Vagina (tissue), 2 donors: ENCODE measurements around the gene PRRT1. TPM values are rescaled to one million over a fixed set of nuclear protein-coding genes. Genes with fewer than 3 reads are reported as not detected.
"Not testable (repeated sequence)": the region's sequence is repeated elsewhere in the genome, so short reads cannot be mapped to it uniquely, and the experiment has no call there.

Experiments
- DNase-seq, 2 donors: peaks; one replicate each; pipeline ENCODE4 v3.0.0-alpha.2; 2017; ENCODE audit errors: extremely low spot score in 2 of 2
- H3K27ac ChIP-seq: fragments of 200-600 bp; sonication (generic); one replicate; pipeline ENCODE4 v1.5.1; 2019
- H3K27me3 ChIP-seq: fragments of 200-600 bp; sonication (generic); one replicate; pipeline ENCODE4 v1.5.1; 2019
- H3K36me3 ChIP-seq, 2 donors: fragments of 200-600 bp; sonication (generic); one replicate each; pipeline ENCODE4 v1.5.1; 2017 to 2019
- H3K4me1 ChIP-seq: fragments of 200-600 bp; sonication (generic); one replicate; pipeline ENCODE4 v1.5.1; 2019
- H3K4me3 ChIP-seq, 2 donors: fragments of 200-600 bp; sonication (generic); 1 replicate in 1 of 2; 2 replicates in 1 of 2; pipeline ENCODE4 v1.5.1; 2016 to 2019
- H3K9me3 ChIP-seq: fragments of 200-600 bp; sonication (generic); one replicate; pipeline ENCODE4 v1.5.1; 2019
- POLR2A ChIP-seq, 2 donors: fragments of 450-650 bp; IDR thresholded peaks; one replicate each; pipeline ENCODE4 v1.6.1; 2017; ENCODE audit warnings: antibody characterized with exemption in 2 of 2, mild to moderate bottlenecking in 2 of 2, moderate library complexity in 2 of 2
- POLR2AphosphoS5 ChIP-seq, 2 donors: sonication (generic); formaldehyde crosslinking; IDR thresholded peaks; one replicate each; pipeline ENCODE4 v1.9.0; 2017; ENCODE audit warnings: antibody characterized with exemption in 2 of 2, mild to moderate bottlenecking in 2 of 2, low read depth in 1 of 2; ENCODE audit not compliant: insufficient read depth in 1 of 2
- intact Hi-C: fragments of 100-400 bp; cut with DNase I; formaldehyde crosslinking; loops from one replicate; pipeline ENCODE4 v1.15.1; 2023
- total RNA-seq: library from RNA; depleted of rRNA; stranded (reverse); fragments of >200 nt; gene quantifications from one replicate; pipeline ENCODE4 v1.2.3, GENCODE V29; 2016
- TF ChIP-seq, protein P1 (sequence below), 3 experiments: fragments of 450-650 bp in 2 of 3; fragments of 200-600 bp in 1 of 3; sonication (generic) in 1 of 3; IDR thresholded peaks; one replicate each; pipeline ENCODE4 v1.5.1; 2017 to 2019; ENCODE audit warnings: antibody characterized with exemption in 3 of 3, mild to moderate bottlenecking in 2 of 3, moderate library complexity in 2 of 3

The PRRT1 gene
- total RNA-seq, 1 donor from 2014 or later = 8.8 TPM

DNA sequence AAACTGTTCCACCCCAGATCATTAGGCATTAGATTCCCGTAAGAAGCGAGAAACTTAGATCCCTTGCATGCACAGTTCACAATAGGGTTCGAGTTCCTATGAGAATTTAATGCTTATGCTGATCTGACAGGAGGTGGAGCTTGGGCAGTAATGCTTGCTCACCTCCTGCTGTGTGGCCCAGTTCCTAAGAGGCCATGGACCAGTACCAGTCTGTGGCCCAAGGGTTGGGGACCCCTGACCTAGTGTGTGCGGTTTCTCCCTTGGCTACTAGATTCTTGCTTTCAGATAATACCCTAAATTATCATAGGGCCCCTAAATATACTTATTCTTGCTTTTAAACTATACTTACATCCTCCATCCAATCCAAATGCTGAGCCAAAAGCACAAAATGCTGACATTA lies 42.6 kb upstream of the PRRT1 start:
- intact Hi-C loops = no loop called here
- no peak for DNase-seq
- no peak for TF ChIP-seq POLR2A (IDR thresholded peaks at IDR 0.05)
- no peak for TF ChIP-seq POLR2AphosphoS5 (IDR thresholded peaks at IDR 0.05; ENCODE audit: insufficient read depth in 1 of 2, low read depth in 1 of 2)
- TF ChIP-seq, protein P1, sequence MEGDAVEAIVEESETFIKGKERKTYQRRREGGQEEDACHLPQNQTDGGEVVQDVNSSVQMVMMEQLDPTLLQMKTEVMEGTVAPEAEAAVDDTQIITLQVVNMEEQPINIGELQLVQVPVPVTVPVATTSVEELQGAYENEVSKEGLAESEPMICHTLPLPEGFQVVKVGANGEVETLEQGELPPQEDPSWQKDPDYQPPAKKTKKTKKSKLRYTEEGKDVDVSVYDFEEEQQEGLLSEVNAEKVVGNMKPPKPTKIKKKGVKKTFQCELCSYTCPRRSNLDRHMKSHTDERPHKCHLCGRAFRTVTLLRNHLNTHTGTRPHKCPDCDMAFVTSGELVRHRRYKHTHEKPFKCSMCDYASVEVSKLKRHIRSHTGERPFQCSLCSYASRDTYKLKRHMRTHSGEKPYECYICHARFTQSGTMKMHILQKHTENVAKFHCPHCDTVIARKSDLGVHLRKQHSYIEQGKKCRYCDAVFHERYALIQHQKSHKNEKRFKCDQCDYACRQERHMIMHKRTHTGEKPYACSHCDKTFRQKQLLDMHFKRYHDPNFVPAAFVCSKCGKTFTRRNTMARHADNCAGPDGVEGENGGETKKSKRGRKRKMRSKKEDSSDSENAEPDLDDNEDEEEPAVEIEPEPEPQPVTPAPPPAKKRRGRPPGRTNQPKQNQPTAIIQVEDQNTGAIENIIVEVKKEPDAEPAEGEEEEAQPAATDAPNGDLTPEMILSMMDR (IDR thresholded peaks at IDR 0.05) = no peak

GRCh38 chr6:32193096-32193495 lies 41.4 kb upstream of the PRRT1 start:
- peak overlapping the region in 1 of 2 donors; percentile 85 for H3K4me3 ChIP-seq
- not testable (repeated sequence) for H3K9me3 ChIP-seq
- H3K4me1 ChIP-seq = peaks cover 61% of the 10 kb centered on the region

More for the DNA sequence above, 42.6 kb upstream of the PRRT1 start:
- no peaks in the 10 kb centered on the region for H3K9me3 ChIP-seq
- H3K27me3 ChIP-seq = no peaks in the 10 kb centered on the region
- no peaks in the 10 kb centered on the region for H3K36me3 ChIP-seq
- H3K4me1 ChIP-seq = peaks cover 48% of the 10 kb centered on the region
- H3K27ac ChIP-seq = peak overlapping the region; percentile 99
- H3K4me3 ChIP-seq = no peak overlapping the region

DNA sequence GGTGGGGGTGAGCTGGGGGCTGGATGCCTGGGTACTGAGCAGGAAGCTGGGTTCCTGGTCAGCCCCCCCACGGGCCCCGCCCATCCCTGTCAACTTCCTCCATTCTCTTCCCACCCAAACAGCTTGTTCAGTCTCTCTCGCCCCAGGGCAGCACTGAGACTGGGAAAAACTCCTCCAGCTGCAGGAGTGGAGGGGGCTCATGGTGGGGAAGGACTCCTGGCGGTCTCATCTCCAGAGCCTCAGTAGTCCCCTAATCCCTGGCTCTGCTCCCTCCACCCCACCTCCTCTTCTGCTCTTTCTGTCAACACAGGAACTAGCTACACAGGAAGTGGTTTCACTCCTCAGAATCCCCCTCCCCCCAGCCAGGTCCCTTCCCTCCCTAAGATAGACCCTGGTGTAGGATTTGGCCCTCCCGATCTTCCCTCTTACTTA lies 40.9 kb upstream of the PRRT1 start, which contains the start of gene GPSM3:
Gene GPSM3, minus strand, starts transcription at position 36 of the 432 bp plus-strand sequence. CDS start 130 bp downstream, outside the sequence.
- H3K4me3 ChIP-seq = peak within 1 kb of the TSS; percentile 22 to 85
- TF ChIP-seq, protein P1 (IDR thresholded peaks at IDR 0.05) = no peak
- TF ChIP-seq POLR2AphosphoS5 (IDR thresholded peaks at IDR 0.05; ENCODE audit: insufficient read depth in 1 of 2, low read depth in 1 of 2) = peak in 1 of 2 donors; percentile 35
- intact Hi-C loops = no loop called here
- H3K9me3 ChIP-seq = no peaks in the 10 kb centered on the region
- no peak for DNase-seq
- H3K27ac ChIP-seq = peak within 1 kb of the TSS; percentile 99
- H3K4me1 ChIP-seq = peaks cover 66% of the 10 kb centered on the region
- peaks cover 0 to 2% of the 10 kb centered on the region in 2 donors for H3K36me3 ChIP-seq
- H3K27me3 ChIP-seq = no peaks in the 10 kb centered on the region

More at GRCh38 chr6:32193096-32193495, 41.4 kb upstream of the PRRT1 start:
- peak overlapping the region; percentile 99 for H3K27ac ChIP-seq
- H3K36me3 ChIP-seq, intact Hi-C loops, DNase-seq, H3K27me3 ChIP-seq: not testable (repeated sequence)

DNA sequence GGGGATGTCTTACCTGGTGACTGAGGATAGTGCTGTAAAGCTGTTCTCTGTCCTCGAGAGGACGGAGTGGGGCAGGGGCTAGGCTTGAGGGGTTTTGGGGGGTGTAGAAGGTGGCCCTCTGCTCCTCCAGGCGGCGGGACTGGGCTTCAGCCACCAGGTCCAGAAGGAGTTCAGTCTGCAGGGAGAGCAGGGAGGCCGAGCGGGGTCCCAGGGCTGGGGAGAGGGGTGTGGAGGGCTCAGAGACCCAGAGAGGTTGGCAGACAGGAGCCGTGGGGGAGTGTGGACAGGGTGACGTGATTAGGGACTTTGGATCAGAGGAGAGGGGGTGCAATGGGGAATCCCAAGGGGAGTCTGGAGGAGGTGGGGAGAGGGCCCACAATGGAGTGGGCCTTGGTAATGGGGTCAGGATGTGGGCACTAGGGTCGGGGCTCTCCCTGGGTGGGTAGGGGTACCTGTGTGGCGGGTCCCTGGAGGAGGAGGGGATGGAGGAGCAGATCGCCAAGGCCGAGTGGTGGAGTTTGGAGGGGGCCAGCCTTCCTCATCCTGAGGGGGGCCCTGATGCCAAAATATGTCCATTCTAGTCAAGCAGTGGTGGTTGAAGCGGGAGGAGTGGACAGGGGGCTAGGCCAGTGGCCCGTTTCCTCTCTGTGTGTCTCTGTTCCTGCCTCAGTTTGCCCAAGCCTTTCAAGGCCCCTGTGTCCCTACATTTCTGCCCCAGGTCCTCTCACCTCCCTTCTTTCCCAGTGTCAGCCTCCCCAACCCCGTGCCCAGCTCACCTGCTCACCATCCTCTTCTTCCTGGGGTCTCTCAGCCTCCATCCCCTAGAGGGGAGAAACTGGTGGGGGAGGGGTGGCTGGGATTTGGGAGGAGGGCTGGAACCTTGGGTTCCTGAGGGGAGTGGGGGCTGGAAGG lies 40.2 kb upstream of the PRRT1 start:
- Histone ChIP-seq H3K4me1 (peaks cover 68% of the 10 kb centered on the region), H3K9me3 (no peaks in the 10 kb centered on the region), H3K36me3 (peaks cover 0 to 8% of the 10 kb centered on the region in 2 donors), H3K4me3 (peak overlapping the region; percentile 22 to 85), H3K27ac (peak overlapping the region; percentile 99), H3K27me3 (no peaks in the 10 kb centered on the region)
- DNase-seq = no peak
- no peak for TF ChIP-seq POLR2AphosphoS5 (IDR thresholded peaks at IDR 0.05; ENCODE audit: insufficient read depth in 1 of 2, low read depth in 1 of 2)
- TF ChIP-seq POLR2A (IDR thresholded peaks at IDR 0.05) = no peak
- TF ChIP-seq, protein P1 (IDR thresholded peaks at IDR 0.05) = no peak
- intact Hi-C loops = no loop called here

- peaks cover 69% of the 10 kb centered on the region for H3K4me1 ChIP-seq
- peaks cover 0 to 16% of the 10 kb centered on the region in 2 donors for H3K36me3 ChIP-seq
- no peak for DNase-seq
- TF ChIP-seq, protein P1 (IDR thresholded peaks at IDR 0.05) = no peak
- TF ChIP-seq POLR2A (IDR thresholded peaks at IDR 0.05) (no peak), POLR2AphosphoS5 (IDR thresholded peaks at IDR 0.05; ENCODE audit: insufficient read depth in 1 of 2, low read depth in 1 of 2) (no peak)
- no peaks in the 10 kb centered on the region for H3K27me3 ChIP-seq
- peak overlapping the region; percentile 99 for H3K27ac ChIP-seq
- H3K4me3 ChIP-seq = peak overlapping the region; percentile 57 to 85
- intact Hi-C loops = no loop called here
- H3K9me3 ChIP-seq = no peaks in the 10 kb centered on the region
Observed at GRCh38 chr6:32190911-32191677, 39.4 kb upstream of the PRRT1 start.
